AML-193 (cell line): Measurements from ENCODE around the gene LILRA1.
"Not testable (repeated sequence)": the region's sequence is repeated elsewhere in the genome, so short reads cannot be mapped to it uniquely, and the experiment has no call there.

ENCODE experiments used
- DNase-seq, 2 experiments: peaks; one replicate each; lab custom pipeline; 2025; lab: John Stamatoyannopoulos, UW

The LILRA1 gene

GRCh38 chr19:54593445-54593844, at the start of gene LILRA1:
LILRA1 (plus strand) TSS chr19:54593632; CDS start chr19:54594245, 613 bp downstream.
- DNase-seq: peak; percentile 75 to 83

- no peak for DNase-seq
Measured at GRCh38 chr19:54548806-54549205, 44.6 kb upstream of the LILRA1 start.

GRCh38 chr19:54549224-54549623, 44.2 kb upstream of the LILRA1 start:
- DNase-seq: no peak

- DNase-seq: no peak
Measured at GRCh38 chr19:54551293-54551692, 42.1 kb upstream of the LILRA1 start.

GRCh38 chr19:54551950-54552912, 41.2 kb upstream of the LILRA1 start:
- DNase-seq: peak in 1 of 2 experiments; percentile 12

GRCh38 chr19:54552913-54553310, 40.5 kb upstream of the LILRA1 start:
- no peak for DNase-seq

- no peak for DNase-seq
Measured at GRCh38 chr19:54554006-54554405, 39.4 kb upstream of the LILRA1 start.

GRCh38 chr19:54554896-54555295, 38.5 kb upstream of the LILRA1 start:
- no peak for DNase-seq

- no peak for DNase-seq
Measured at GRCh38 chr19:54556194-54556593, 37.2 kb upstream of the LILRA1 start.

GRCh38 chr19:54558339-54558738, 35.1 kb upstream of the LILRA1 start:
- DNase-seq: peak in 1 of 2 experiments; percentile 1

- DNase-seq: no peak
Measured at GRCh38 chr19:54560881-54561385, 32.5 kb upstream of the LILRA1 start.

GRCh38 chr19:54561840-54562239, 31.6 kb upstream of the LILRA1 start:
- no peak for DNase-seq

- not testable (repeated sequence) for DNase-seq
Measured at GRCh38 chr19:54563206-54563605, 30.2 kb upstream of the LILRA1 start.

- no peak for DNase-seq
Measured at GRCh38 chr19:54570316-54570715, 23.1 kb upstream of the LILRA1 start.

- peak; percentile 23 to 27 for DNase-seq
Measured at GRCh38 chr19:54571715-54572615, 21.5 kb upstream of the LILRA1 start.

GRCh38 chr19:54572696-54573311, 20.6 kb upstream of the LILRA1 start:
- peak; percentile 84 to 88 for DNase-seq

- DNase-seq: peak; percentile 66 to 70
Measured at GRCh38 chr19:54573330-54573872, 20.0 kb upstream of the LILRA1 start, which contains the start of gene LILRA2. LILRA2 (plus strand) TSS chr19:54573790; CDS start chr19:54573879, 89 bp downstream.

GRCh38 chr19:54574051-54574450, 19.4 kb upstream of the LILRA1 start:
- DNase-seq: no peak

GRCh38 chr19:54574527-54575056, 18.8 kb upstream of the LILRA1 start:
- no peak for DNase-seq

- DNase-seq: not testable (repeated sequence)
Measured at GRCh38 chr19:54575205-54575604, 18.2 kb upstream of the LILRA1 start.

GRCh38 chr19:54576411-54576976, 16.9 kb upstream of the LILRA1 start:
- DNase-seq: no peak
